Measurements from ENCODE around the gene PACRGL.
"Not testable (repeated sequence)": the region's sequence is repeated elsewhere in the genome, so short reads cannot be mapped to it uniquely, and the experiment has no call there.

The PACRGL gene

GRCh38 chr4:20723463-20723862 is 23.2 kb downstream of the PACRGL start:
- DNase-seq (ENCODE audit: low read depth), result no peak

GRCh38 chr4:20724915-20725314 is 24.7 kb downstream of the PACRGL start:
- no peak for DNase-seq (ENCODE audit: low read depth)

- DNase-seq (ENCODE audit: low read depth), result no peak
These were observed 35.7 kb downstream of the PACRGL start for GRCh38 chr4:20735931-20736330.

- DNase-seq (ENCODE audit: low read depth), result not testable (repeated sequence)
These were observed 45.7 kb downstream of the PACRGL start for GRCh38 chr4:20746000-20746399.

- DNase-seq (ENCODE audit: low read depth), result no peak
These were observed 52.4 kb downstream of the PACRGL start for GRCh38 chr4:20752641-20753040.

- no peak for DNase-seq (ENCODE audit: low read depth)
These were observed 53.8 kb downstream of the PACRGL start for GRCh38 chr4:20754036-20754435.

- no peak for DNase-seq (ENCODE audit: low read depth)
These were observed 59.8 kb downstream of the PACRGL start for GRCh38 chr4:20760053-20760452.

GRCh38 chr4:20761382-20761781 is 61.1 kb downstream of the PACRGL start:
- DNase-seq (ENCODE audit: low read depth), result no peak

GRCh38 chr4:20761826-20762225 is 61.6 kb downstream of the PACRGL start:
- no peak for DNase-seq (ENCODE audit: low read depth)

- no peak for DNase-seq (ENCODE audit: low read depth)
These were observed 64.2 kb downstream of the PACRGL start for GRCh38 chr4:20764366-20764992.

GRCh38 chr4:20773144-20773997 is 73.1 kb downstream of the PACRGL start:
- DNase-seq (ENCODE audit: low read depth), result no peak

- no peak for DNase-seq (ENCODE audit: low read depth)
These were observed 78.6 kb downstream of the PACRGL start for GRCh38 chr4:20778896-20779295.

- not testable (repeated sequence) for DNase-seq (ENCODE audit: low read depth)
These were observed 82.9 kb downstream of the PACRGL start for GRCh38 chr4:20783134-20783533.

GRCh38 chr4:20787940-20788665 is 87.8 kb downstream of the PACRGL start:
- DNase-seq (ENCODE audit: low read depth), result no peak
